Peyer's patch (tissue), 4 donors: ENCODE results near the gene RPL27A. TPM values are rescaled to one million over a fixed set of nuclear protein-coding genes. Genes with fewer than 3 reads are reported as not detected.
"Not testable (repeated sequence)": the region's sequence is repeated elsewhere in the genome, so short reads cannot be mapped to it uniquely, and the experiment has no call there.

ENCODE experiments used
- DNase-seq, 3 donors: peaks; one replicate each; pipeline ENCODE4 v3.0.0-alpha.2; 2017 to 2019
- H3K27ac ChIP-seq, 4 donors: fragments of 200-600 bp; sonication (generic); one replicate each; pipeline ENCODE4 v1.5.1; 2016 to 2019
- H3K27me3 ChIP-seq, 2 donors: fragments of 200-600 bp; sonication (generic); one replicate each; pipeline ENCODE4 v1.5.1; 2019
- H3K36me3 ChIP-seq, 3 donors: fragments of 200-600 bp; sonication (generic); one replicate each; pipeline ENCODE4 v1.5.1; 2016 to 2019
- H3K4me1 ChIP-seq, 4 donors: fragments of 200-600 bp; sonication (generic); one replicate each; pipeline ENCODE4 v1.5.1; 2016 to 2019
- H3K4me3 ChIP-seq, 4 donors: fragments of 200-600 bp; sonication (generic); 1 replicate in 3 of 4; 2 replicates in 1 of 4; pipeline ENCODE4 v1.5.1; 2016 to 2019; ENCODE audit warnings: mild to moderate bottlenecking in 1 of 4
- H3K9me3 ChIP-seq, 4 donors: fragments of 200-600 bp; sonication (generic); one replicate each; pipeline ENCODE4 v1.5.1; 2016 to 2019; ENCODE audit warnings: mild to moderate bottlenecking in 1 of 4
- POLR2A ChIP-seq, 2 donors: fragments of 450-650 bp; IDR thresholded peaks; one replicate each; pipeline ENCODE4 v1.5.1; 2017; ENCODE audit warnings: antibody characterized with exemption in 2 of 2, mild to moderate bottlenecking in 2 of 2, moderate library complexity in 2 of 2
- total RNA-seq, 4 donors: library from RNA; depleted of rRNA; stranded (reverse); fragments of >200 nt; gene quantifications; one replicate each; pipeline ENCODE4 v1.1.0, GENCODE V29; 2016
- TF ChIP-seq, protein P1 (sequence below), 6 experiments: fragments of 450-650 bp in 4 of 6; fragments of 200-600 bp in 2 of 6; sonication (generic) in 1 of 6; IDR thresholded peaks; one replicate each; pipeline ENCODE4 v1.5.1; 2017 to 2019; ENCODE audit warnings: antibody characterized with exemption in 6 of 6, mild to moderate bottlenecking in 3 of 6, moderate library complexity in 1 of 6

RPL27A gene
- total RNA-seq, 4 donors from 2014 or later, result 476 to 923 (median 619) TPM

DNA sequence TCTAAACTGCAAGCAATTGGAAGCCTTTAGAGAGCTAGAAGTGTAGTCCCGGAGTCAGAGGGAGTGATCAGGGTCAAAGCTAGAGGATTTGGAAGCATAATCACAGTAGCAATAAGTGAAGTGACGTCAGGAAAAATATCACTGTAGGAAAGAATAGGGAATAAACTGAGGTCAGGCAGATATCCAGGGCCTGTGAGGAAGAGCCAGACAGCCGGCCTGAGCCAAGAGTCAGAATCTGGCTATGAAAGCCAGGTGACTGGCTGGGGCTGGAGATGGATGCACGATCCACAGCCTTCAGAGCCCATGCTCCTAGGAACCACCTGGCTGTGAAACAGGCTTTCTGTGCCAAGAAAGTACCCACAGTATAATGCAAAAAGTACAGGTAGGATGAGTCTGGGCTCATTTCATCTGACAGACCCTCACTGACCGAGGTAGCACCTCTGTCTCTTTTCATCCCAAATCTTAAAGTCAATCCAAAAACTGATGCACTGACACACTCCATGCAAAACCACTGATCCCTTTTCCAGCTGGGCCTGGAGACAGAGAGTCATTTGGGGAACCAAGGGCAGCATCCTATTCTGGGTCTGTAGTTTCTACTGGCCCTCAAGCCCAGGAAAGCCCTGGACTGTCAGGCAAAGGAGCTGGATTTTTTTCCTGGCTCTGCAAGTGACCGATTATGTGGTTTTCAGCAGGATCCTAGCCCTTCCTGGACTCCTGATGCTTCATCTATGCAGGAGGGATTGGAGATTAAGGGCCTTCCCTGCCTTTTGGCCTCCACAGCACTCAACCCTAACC is 21.4 kb upstream of the RPL27A start:
- H3K4me1 ChIP-seq, result no peaks in the 10 kb centered on the region
- TF ChIP-seq, protein P1, sequence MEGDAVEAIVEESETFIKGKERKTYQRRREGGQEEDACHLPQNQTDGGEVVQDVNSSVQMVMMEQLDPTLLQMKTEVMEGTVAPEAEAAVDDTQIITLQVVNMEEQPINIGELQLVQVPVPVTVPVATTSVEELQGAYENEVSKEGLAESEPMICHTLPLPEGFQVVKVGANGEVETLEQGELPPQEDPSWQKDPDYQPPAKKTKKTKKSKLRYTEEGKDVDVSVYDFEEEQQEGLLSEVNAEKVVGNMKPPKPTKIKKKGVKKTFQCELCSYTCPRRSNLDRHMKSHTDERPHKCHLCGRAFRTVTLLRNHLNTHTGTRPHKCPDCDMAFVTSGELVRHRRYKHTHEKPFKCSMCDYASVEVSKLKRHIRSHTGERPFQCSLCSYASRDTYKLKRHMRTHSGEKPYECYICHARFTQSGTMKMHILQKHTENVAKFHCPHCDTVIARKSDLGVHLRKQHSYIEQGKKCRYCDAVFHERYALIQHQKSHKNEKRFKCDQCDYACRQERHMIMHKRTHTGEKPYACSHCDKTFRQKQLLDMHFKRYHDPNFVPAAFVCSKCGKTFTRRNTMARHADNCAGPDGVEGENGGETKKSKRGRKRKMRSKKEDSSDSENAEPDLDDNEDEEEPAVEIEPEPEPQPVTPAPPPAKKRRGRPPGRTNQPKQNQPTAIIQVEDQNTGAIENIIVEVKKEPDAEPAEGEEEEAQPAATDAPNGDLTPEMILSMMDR (IDR thresholded peaks at IDR 0.05), result no peak
- no peaks in the 10 kb centered on the region for H3K9me3 ChIP-seq
- no peak overlapping the region for H3K4me3 ChIP-seq
- H3K27ac ChIP-seq, result no peak overlapping the region
- no peak for DNase-seq
- no peaks in the 10 kb centered on the region for H3K36me3 ChIP-seq
- H3K27me3 ChIP-seq, result no peaks in the 10 kb centered on the region

DNA sequence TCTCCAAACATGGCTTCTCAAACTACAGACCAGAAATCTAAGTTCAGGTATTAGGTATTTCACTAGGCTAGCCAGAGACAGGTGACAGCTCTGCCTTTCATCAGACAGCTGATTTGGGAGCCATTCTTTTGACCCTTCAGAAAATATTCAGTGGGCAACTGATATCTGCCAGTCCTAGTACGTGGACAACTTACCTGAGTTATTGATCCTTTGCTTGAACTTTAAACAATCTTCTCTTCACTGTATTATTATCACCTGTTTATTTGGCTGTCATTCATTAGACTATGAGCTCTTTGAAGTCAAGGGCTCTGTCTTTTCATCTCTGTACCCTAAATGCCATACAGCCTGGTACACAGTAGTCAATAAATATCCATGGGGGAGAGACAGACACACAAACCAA is 17.4 kb upstream of the RPL27A start:
- H3K27me3 ChIP-seq, result no peaks in the 10 kb centered on the region
- no peak for DNase-seq
- H3K4me1 ChIP-seq, result no peaks in the 10 kb centered on the region
- TF ChIP-seq POLR2A (IDR thresholded peaks at IDR 0.05), result no peak
- TF ChIP-seq, protein P1 (IDR thresholded peaks at IDR 0.05), result no peak
- H3K4me3 ChIP-seq, result no peak overlapping the region
- H3K9me3 ChIP-seq, result no peaks in the 10 kb centered on the region
- no peak overlapping the region for H3K27ac ChIP-seq
- peaks cover 0 to 4% (median 0%) of the 10 kb centered on the region in 3 donors for H3K36me3 ChIP-seq

GRCh38 chr11:8670081-8670480 is 12.5 kb upstream of the RPL27A start:
- not testable (repeated sequence) for H3K27me3 ChIP-seq, H3K4me3 ChIP-seq, H3K4me1 ChIP-seq, H3K9me3 ChIP-seq, H3K27ac ChIP-seq, DNase-seq
- H3K36me3 ChIP-seq, result peaks cover 0 to 12% (median 0%) of the 10 kb centered on the region in 3 donors

GRCh38 chr11:8671193-8671612 is 11.4 kb upstream of the RPL27A start:
- TF ChIP-seq, protein P1 (IDR thresholded peaks at IDR 0.05), result no peak
- no peak for TF ChIP-seq POLR2A (IDR thresholded peaks at IDR 0.05)
- H3K4me1 ChIP-seq, result peaks cover 0 to 6% (median 0%) of the 10 kb centered on the region in 4 donors
- no peaks in the 10 kb centered on the region for H3K9me3 ChIP-seq
- no peak overlapping the region for H3K4me3 ChIP-seq
- H3K27me3 ChIP-seq, result no peaks in the 10 kb centered on the region
- DNase-seq, result no peak
- peak overlapping the region in 3 of 4 donors; percentile 42 to 66 (median 64) for H3K27ac ChIP-seq
- peaks cover 0 to 12% (median 0%) of the 10 kb centered on the region in 3 donors for H3K36me3 ChIP-seq

DNA sequence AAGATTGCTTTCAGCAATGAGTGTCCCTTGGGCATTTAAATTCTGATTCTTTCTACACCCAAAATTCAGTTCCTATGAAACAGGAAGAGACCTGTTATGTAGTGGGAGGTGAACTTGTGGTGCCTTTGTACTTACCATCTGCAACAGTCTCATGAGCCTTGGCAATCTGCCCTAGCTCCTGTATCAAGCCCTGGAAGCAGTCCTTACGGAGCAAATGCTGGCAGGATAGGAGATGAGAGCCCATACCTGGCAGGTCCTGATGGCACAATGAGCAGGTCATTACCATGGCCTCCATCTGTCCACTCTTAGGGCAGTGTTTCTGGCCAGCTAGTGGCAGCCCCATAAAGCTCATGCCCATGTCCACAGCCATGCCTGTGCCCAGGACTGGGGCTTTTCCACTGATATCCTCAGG is 10.9 kb upstream of the RPL27A start:
- DNase-seq, result no peak
- H3K4me3 ChIP-seq, result no peak overlapping the region

DNA sequence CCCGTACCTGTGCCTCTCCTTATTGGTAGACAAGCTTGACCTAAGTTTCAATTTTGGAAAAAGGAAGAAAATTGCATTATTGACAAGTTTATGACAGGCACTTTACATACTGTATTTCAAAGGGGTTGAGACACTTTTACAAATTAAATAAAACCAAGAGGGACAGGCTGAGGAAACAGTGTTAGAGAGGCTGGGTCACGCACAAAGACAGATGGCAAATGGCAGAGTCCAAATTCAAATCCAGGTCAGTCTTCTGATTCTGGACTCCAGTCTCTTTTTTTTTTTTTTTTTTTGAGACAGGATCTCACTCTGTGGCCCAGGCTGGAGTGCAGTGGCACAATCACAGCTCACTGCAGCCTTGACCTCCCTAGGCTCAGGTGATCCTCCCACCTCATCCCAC is 10.2 kb upstream of the RPL27A start:
- H3K9me3 ChIP-seq, result no peaks in the 10 kb centered on the region
- H3K27ac ChIP-seq, result peak overlapping the region in 3 of 4 donors; percentile 21 to 66 (median 64)
- no peak for DNase-seq

More for the DNA sequence above, 10.9 kb upstream of the RPL27A start:
- TF ChIP-seq POLR2A (IDR thresholded peaks at IDR 0.05), result no peak
- TF ChIP-seq, protein P1 (IDR thresholded peaks at IDR 0.05), result no peak
- Histone ChIP-seq H3K36me3 (peaks cover 0 to 11% (median 0%) of the 10 kb centered on the region in 3 donors), H3K4me1 (peaks cover 0 to 6% (median 0%) of the 10 kb centered on the region in 4 donors), H3K27me3 (no peaks in the 10 kb centered on the region), H3K27ac (peak overlapping the region; percentile 21 to 66 (median 53)), H3K9me3 (no peaks in the 10 kb centered on the region)

More for the DNA sequence above, 10.2 kb upstream of the RPL27A start:
- peaks cover 0 to 7% (median 0%) of the 10 kb centered on the region in 3 donors for H3K36me3 ChIP-seq
- no peak for TF ChIP-seq POLR2A (IDR thresholded peaks at IDR 0.05)
- TF ChIP-seq, protein P1 (IDR thresholded peaks at IDR 0.05), result no peak
- peaks cover 0 to 6% (median 0%) of the 10 kb centered on the region in 4 donors for H3K4me1 ChIP-seq
- H3K4me3 ChIP-seq, result no peak overlapping the region
- no peaks in the 10 kb centered on the region for H3K27me3 ChIP-seq
